GM21390 (cell line): ENCODE results near the gene DGKA.
"Not testable (repeated sequence)": the region's sequence is repeated elsewhere in the genome, so short reads cannot be mapped to it uniquely, and the experiment has no call there.

Source experiments
- ATAC-seq: cut with Tn5 transposase; IDR thresholded peaks from one replicate; pipeline ENCODE4 v1.9.1; 2021; ENCODE audit not compliant: unreplicated experiment

Gene DGKA

DNA sequence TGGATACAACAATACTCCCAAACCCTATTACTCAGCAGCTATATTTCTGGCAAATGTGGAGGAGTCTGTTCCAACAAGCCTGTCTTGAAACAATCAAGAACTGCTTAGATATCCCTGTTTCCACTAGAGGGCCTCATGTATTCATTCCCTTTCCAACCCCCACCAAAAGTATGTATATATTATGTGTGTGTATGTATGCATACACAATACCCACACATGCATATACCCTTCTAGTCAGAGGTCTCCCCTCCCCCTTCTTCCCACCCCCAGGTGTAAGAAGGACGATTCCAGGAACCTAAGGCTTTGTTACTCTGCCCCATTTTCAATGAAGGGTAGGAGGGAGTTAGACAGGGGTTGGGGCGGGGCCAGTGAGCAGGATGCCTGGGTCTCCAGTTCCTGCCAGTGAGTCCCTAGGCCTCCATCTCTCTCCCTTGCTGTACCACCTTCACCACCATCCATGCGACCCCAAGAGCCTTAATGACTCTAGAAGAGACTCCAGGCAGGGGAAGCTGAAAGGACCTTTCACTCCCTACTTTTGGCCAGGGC is at the start of gene DGKA:
Gene DGKA (plus strand): TSS at position 392 of the 546 bp plus-strand sequence. CDS start 5,342 bp downstream, outside the sequence.
- no peak for ATAC-seq

GRCh38 chr12:55885113-55885512 is 45.8 kb upstream of the DGKA start:
- ATAC-seq, result no peak

GRCh38 chr12:55891310-55891709 is 39.7 kb upstream of the DGKA start:
- ATAC-seq, result no peak

DNA sequence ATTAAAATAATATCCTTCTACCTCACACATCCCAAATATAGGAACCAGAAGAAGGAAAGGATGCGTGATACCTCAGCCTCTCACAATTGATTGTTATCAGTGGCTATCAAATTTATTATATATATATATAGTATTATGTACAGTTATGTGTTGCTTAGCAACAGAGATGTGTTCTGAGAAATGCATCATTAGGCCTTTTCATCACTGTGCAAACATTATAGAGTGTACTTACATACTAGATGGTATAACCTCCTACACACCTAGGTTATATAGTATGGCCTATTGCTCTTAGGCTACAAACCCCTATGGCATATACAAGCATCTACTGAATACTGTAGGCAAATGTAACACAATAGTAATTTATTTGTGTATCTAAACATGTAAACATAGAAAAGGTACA is 37.2 kb upstream of the DGKA start:
- no peak for ATAC-seq

DNA sequence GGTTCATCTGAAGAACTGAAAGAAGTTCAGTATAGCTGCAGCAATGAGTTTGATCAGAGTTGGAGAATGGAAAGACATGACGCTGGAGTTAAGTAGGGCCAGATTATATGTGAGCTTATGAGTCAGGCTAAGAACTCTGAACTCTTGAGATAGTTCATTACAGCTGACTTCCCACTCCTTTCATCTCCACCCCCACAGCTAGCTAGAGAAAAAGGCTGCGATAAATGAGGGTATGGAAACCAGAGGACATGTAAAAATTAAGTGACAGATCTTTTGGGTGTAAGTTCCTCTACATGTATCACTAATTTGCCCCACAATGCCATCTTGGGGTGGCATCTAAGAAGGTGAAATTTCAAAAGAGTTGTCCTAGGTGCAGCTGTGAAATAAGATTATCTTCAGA is 31.9 kb upstream of the DGKA start:
- ATAC-seq, result no peak

DNA sequence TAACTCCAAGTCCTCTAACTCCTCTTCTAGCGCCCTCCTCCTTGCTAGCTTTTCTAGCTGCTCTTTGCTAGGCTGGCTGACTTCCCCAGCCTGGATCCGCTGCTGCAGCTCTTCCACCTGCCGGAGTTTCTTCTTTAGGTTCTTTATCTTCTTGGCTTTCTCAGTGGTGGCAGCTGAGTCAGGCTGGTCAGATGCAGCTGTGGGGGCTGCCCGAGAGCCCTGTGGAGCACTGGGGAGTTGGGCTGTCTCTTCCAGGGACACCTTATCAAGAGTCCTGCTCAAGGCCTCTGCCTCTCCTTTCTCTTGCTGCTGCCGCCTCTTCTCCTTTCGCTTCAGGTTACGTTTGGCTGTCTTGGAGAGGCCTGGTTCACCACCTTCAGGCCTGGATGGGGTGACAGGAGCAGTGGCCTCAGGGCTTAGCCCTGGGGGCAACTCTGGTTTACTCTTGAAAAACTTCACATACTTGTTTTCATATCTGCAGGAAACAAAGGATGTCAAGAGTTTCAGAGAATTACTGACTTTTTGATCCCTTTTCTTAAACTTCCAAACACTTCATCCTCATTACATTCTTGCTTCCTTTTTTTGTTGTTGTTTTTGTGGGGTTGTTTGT is 29.0 kb upstream of the DGKA start:
- no peak for ATAC-seq

- no peak for ATAC-seq
Observed at GRCh38 chr12:55906056-55906455, 24.9 kb upstream of the DGKA start.

DNA sequence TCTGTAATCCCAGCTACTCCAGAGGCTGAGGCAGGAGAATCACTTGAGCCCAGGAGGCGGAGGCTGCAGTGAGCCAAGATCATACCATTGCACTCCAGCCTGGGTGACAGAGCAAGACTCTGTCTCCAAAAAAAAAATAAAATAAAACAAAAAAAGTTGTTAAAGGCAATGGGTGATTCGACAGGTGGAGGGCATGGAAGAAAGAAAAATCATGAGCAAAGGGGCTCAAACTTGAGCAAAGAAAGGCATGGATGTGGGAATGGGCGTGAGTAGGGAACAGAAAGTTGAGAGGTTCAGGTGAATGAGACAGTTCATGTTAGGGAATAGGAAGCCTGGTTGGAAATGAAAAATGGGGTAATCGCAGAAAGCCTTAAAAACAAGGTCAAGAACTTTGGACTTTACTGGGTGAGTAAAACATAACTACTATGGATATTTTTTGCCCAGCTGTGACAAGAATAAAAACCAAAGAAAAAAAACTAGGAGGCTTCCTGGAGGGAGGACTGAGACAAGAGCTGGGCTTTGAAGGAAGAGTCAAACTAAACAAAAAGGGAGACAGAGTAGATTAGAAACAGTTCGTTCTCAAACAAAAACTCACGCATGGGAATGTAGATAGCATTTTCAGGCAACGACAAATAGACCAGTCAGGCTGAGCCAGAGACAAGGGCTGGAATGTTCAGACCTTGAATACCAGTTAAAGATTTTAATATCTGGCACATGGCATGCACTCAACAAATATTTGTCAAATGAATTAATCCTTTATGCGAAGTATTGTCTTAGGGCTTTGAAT is 22.0 kb upstream of the DGKA start:
- ATAC-seq, result no peak

DNA sequence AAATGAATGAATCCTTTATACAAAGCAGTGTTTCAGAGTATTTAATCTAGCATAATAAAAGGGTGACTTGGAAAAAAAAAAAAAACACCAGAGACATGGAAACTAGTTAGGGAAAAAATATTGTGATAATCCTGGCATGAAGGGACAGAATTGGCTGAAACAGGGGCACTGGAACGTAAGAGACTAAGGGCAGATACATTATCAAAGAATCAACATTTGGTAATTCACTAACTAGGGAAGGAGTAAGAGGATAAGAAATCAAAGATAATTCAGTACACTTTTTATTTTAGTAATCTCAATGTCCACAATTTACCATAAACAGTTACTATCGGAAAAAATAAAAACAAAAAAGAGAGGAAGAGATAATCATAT is 21.5 kb upstream of the DGKA start:
- no peak for ATAC-seq

GRCh38 chr12:55912908-55913307 is 18.1 kb upstream of the DGKA start:
- ATAC-seq, result no peak

DNA sequence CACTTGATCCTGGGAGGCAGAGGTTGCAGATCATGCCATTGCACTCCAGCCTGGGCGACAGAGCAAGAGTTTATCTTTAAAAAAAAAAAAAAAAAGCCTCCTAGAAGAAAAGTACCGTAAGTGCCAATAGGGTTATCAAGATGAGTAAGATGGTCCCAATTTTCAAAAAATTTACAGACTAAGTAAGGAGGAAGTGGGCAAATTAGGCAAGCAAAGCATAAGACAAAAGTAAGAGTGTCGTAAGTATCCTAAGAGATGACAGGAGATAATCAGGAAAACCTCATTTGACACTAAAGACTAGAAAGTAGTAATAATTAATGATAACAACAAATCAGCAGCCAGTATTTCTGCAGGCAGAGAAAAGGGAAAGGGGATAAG is 15.5 kb upstream of the DGKA start:
- ATAC-seq, result no peak

GRCh38 chr12:55919032-55919431 is 11.9 kb upstream of the DGKA start:
- ATAC-seq, result not testable (repeated sequence)

DNA sequence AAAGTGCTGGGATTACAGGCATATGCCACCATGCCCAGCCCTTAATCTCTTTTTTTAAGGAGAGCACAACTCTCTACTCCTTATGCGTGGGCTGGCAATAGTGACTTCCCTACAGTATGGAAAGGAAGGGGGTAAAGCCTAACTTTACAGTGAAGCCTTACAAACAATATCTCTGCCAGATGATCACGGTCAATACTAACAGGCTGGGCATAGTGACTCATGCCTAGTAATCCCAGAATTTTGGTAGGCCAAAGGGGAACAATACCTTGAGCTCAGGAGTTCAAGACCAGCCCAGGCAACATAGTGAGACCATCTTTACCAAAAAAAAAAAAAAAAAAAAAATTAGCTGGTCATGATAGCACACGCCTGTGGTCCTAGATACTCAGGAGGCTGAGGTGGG is 8.8 kb upstream of the DGKA start:
- ATAC-seq, result no peak

DNA sequence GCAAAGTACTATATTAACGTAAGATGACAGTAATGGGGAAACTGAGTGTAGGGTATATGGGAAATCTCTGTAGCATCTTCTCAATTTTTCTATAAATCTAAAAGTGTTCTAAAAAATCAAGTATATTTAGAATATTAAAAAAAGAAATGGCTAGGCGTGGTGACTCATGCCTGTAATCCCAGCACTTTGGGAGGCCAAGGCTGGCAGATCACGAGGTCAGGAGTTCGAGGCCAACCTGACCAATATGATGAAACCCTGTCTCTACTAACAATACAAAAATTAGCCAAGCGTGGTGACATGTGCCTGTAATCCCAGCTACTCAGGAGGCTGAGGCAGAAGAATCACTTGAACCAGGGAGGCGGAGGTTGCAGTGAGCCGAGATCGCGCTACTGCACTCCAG is 7.3 kb upstream of the DGKA start:
- ATAC-seq, result not testable (repeated sequence)

- ATAC-seq, result no peak
Observed at GRCh38 chr12:55925371-55925770, 5.6 kb upstream of the DGKA start.

DNA sequence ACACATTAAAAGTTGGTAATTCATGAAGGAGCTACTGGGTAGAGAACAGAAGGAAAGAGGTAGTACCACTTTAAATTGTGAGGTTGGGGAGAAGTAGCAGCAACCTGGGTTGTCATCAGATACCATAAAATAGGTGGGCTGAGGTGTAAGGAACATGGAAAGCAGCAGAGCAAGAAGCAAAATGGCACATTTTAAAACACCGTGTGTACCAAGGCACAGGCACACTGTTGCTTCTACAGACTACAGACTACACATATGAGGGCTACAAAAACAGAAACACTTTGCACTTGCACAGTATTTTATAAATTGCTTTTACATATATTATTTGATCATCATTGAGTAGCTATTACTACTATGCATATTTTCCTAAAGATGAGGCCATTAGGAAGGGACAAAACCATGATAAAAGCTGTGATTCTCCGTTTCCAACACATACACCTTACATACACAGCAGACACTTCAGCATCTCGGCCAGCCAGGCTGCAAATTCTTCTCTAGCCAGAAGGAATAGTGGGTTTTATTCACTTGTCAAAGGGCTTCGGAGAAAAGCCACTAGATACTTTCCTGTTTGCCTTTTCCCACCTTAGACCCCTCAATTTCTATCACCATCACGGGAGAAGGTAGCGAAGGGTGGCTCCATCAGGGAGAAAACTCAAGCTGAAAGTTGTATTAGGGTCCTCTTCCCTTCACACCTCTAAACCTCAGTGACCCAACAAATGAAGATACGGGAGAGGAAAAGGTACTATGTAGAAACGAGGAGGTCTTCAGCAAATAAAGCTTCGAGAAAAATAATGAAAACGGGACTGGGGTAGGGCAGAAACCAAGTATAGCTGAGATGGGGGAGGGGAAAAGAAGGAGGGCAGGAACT is 4.9 kb upstream of the DGKA start:
- no peak for ATAC-seq

GRCh38 chr12:55926738-55927587 is 4.0 kb upstream of the DGKA start:
- ATAC-seq, result peak; percentile 31

DNA sequence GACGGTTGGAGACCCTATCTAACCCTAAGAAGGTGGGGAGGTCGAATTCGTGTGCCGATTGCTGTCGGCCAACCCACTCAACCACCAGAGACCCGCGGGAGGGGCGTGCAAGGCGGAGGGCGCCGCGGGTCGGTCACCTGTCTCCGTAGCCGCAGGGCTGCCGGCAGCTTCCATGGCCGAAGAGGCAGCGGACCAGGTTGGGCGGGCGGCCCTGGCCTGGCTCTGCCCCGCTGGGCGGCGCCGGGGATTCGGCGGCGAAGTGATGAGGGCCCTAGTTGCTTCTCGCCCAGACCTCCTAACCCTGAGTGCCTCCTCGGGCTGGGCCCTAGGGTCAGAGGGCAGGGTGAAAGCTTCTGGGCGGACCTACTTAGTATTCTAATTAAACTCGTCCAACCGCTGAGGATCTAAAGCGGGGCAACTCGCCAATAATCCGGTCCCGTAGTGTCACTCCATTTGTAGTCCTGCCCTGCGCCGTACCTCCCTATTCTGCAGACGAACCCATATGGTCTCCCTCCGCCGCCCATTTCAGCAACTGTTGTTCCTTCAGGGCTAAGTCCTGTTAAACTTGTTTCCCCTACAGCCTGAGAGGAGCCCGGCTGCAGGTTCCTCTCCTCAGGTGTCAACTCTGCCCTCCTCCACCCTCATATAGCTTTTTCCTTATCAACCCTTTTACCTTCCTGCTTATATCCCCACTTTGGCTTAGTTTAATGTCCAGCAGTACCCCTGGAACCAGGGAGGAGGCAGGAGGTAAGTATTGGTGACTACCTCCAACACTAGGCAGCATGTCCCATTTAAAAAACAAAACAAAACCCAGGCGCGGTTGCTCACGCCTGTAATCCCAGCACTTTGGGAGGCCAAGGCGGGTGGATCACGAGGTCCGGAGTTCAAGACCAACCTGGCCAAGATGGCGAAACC is 3.1 kb upstream of the DGKA start, which contains the start of gene PYM1:
Gene PYM1 (minus strand): TSS at position 307 of the 915 bp plus-strand sequence. CDS start 133 bp downstream, at position 174.
- peak; percentile 35 for ATAC-seq

DNA sequence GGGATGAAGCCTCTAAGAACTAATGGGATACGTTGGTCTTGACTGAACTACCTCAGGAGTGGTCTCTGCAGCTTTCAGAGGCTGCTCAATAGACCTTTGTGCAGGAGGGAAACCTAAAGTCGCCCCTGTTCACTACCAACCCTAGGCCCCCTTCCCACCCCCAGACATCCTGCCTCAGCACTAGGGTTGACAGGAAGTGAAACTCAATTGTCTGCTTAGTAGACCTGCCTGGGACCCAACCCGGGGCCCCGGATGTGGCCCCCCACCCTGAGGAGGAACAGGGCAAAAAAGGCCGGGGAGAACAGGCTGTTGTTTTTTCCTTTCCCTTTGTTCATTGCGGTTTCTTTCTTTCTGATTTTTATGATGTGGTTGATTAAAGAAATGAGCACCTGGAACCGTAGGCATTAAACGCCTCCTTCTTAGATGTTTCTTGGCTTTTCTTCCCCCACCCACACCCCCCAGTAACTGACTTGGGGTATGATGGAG is 1.6 kb upstream of the DGKA start:
- peak; percentile 32 for ATAC-seq
